ENCODE results near the gene ADGRD1. TPM values are rescaled to one million over a fixed set of nuclear protein-coding genes. Genes with fewer than 3 reads are reported as not detected.
"Not testable (repeated sequence)": the region's sequence is repeated elsewhere in the genome, so short reads cannot be mapped to it uniquely, and the experiment has no call there.

ADGRD1 gene
- polyA plus RNA-seq, 4 donors = 15.4 to 74.1 (median 18.7) TPM

DNA sequence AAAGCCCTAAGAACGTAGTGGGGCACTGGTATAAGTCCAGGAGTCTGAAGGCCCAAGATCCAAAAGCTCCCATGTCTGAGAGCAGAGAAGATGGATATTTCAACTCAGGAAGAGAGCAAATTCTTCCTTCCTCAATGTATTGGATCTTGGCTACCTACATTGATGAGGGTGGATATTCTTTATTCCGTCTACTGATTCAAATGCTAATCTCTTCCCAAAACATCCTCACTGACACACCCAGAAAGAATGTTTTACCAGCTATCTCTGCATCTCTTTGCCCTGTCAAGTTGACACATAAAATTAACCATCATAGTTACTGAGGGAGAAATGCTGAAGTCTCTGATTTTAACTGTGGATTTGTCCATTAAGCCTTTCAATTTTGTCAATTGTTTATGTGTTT lies 16.6 kb upstream of the ADGRD1 start:
- DNase-seq (ENCODE audit: low read depth in 4 of 4, low spot score in 3 of 4) = no peak

- not testable (repeated sequence) for DNase-seq (ENCODE audit: low read depth in 4 of 4, low spot score in 3 of 4)
Measured at GRCh38 chr12:130937546-130937945, 16.2 kb upstream of the ADGRD1 start.

GRCh38 chr12:130938186-130938585 lies 15.5 kb upstream of the ADGRD1 start:
- no peak for DNase-seq (ENCODE audit: low read depth in 4 of 4, low spot score in 3 of 4)

DNA sequence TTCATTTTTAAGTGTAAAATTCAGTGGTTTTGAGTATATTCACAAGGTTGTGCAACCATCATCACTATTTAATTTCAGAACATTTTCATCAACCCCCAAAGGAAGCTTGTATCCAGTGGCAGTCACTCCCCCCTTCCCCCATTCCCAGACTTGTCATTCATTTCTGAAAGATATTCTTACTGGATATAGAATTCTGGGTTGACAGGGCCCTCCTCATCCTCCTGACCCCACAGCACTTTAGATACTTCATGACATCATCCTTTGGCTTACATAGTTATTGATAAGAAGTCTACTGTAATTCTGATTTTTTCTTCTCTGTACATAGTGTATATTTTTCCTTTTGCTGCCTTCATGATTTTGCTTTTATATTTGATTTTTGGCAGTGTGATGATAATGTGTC lies 8.8 kb upstream of the ADGRD1 start:
- no peak for DNase-seq (ENCODE audit: low read depth in 4 of 4, low spot score in 3 of 4)

- DNase-seq (ENCODE audit: low read depth in 4 of 4, low spot score in 3 of 4) = no peak
Measured at GRCh38 chr12:130945786-130946492, 7.8 kb upstream of the ADGRD1 start.

DNA sequence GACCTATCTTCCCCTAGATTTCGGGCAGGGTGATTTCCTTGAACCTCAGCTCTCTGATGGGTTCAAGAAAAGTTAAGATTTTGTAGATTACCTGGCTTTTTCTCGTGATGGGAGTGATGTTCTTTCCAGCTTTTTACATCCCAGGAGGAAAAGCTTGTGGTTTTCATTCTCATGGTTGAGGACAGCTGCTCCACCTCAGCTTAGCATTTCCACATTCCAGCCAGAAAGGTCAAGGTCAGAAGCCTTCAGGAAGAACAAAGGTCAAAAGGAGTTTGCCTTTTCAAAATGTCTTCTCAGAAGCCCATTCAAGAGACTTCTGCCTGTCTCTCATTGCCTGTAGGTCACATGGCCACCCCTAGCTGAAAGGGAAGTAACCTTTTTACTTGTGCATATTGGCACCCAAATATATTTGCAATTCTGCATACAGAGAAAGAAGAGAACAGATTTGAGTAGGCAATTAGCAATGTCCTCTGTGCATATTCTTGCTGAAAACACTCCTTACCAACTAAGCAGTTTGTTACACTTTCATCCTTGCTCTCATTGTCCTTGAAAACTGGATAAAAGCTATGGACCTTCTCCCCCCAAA lies 6.6 kb upstream of the ADGRD1 start:
- DNase-seq (ENCODE audit: low read depth in 4 of 4, low spot score in 3 of 4) = no peak

DNA sequence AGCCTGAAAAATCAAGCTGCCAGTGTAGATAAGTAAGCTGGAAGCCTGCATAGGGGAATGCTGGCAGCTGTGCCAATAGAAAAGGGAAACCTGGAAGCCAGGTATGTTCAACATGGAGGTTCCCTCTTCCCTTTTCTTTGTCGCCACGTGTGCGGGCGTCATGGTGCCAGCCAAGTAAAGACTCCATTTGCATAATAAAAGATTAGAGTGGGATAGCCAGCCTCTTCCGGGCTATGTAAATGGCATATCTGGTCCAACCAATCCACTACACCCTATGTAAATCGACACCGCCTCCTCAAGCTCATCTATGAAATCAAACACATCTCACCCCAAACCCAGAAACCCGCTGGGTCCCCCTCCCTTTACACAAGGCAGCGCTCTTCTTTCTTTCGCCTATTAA lies 5.6 kb upstream of the ADGRD1 start:
- no peak for DNase-seq (ENCODE audit: low read depth in 4 of 4, low spot score in 3 of 4)

DNA sequence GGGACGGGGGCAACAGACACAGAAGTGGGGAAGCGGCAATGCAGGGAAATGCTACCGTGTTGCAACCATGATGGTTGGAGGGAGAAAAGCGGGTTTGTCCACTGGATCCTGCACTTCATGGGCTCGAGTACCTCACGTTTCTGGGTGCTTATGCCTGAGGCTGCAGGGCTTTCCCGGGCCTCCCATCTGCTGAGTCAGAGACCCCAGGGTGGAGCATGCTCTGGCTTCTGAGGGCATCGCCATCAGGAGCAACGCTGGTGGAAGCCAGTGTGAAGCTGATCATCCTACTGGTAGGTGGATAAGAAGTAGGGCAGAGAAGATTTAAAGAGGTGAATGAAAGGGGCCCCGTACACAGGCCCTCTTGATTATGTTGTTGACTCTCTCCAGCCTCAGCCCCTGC lies 5.0 kb upstream of the ADGRD1 start:
- DNase-seq (ENCODE audit: low read depth in 4 of 4, low spot score in 3 of 4) = no peak

GRCh38 chr12:130949806-130950205 lies 3.9 kb upstream of the ADGRD1 start:
- no peak for DNase-seq (ENCODE audit: low read depth in 4 of 4, low spot score in 3 of 4)

GRCh38 chr12:130951636-130952035 lies 2.1 kb upstream of the ADGRD1 start:
- DNase-seq (ENCODE audit: low read depth in 4 of 4, low spot score in 3 of 4) = no peak

GRCh38 chr12:130952171-130952954 lies 1.3 kb upstream of the ADGRD1 start:
- no peak for DNase-seq (ENCODE audit: low read depth in 4 of 4, low spot score in 3 of 4)

DNA sequence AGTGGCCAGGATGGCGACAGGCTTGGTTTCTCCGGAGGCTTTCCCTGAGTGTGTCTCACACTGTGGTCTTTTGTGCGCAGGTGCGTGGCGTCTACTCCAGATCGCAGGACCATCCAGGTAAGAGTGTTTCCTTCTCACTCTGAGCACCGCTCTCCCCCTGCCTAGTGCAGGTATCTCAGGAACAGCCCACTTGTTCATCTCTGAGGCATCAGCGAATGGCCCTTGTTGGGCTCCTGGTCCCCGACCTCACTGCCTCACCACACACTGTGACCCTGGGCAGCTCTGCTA lies 781 bp downstream of the ADGRD1 start:
- DNase-seq (ENCODE audit: low read depth in 4 of 4, low spot score in 3 of 4) = no peak

DNA sequence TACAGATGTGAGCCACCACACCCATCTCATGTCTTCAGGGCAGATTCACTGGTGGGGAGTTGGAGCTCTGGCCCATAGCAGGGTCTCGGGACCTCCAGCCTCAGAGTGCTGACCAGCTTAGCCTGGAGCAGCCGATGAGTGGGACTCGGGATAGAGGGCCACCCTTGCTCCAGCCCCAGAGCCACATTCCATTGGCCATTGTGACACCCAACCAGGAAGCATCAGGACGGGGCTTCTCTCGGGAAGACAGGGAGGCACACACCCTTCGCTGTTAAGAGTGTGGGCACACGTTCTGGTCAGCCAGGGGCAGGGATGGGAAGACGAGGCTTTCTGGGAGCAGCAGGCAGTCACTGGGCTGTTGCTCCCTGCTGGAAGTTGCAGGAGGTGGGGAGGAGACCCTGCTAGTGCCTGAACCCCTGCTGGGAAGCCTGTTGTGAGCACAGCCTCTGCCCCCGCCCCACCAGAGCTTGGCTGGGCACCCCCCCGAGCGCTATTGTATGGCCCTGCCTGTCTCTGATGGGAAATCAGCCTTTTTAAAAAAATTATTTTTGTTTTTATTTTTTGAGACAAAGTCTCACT lies 1.6 kb downstream of the ADGRD1 start:
- DNase-seq (ENCODE audit: low read depth in 4 of 4, low spot score in 3 of 4) = no peak

- DNase-seq (ENCODE audit: low read depth in 4 of 4, low spot score in 3 of 4) = no peak
Measured at GRCh38 chr12:130956009-130956408, 2.3 kb downstream of the ADGRD1 start.

DNA sequence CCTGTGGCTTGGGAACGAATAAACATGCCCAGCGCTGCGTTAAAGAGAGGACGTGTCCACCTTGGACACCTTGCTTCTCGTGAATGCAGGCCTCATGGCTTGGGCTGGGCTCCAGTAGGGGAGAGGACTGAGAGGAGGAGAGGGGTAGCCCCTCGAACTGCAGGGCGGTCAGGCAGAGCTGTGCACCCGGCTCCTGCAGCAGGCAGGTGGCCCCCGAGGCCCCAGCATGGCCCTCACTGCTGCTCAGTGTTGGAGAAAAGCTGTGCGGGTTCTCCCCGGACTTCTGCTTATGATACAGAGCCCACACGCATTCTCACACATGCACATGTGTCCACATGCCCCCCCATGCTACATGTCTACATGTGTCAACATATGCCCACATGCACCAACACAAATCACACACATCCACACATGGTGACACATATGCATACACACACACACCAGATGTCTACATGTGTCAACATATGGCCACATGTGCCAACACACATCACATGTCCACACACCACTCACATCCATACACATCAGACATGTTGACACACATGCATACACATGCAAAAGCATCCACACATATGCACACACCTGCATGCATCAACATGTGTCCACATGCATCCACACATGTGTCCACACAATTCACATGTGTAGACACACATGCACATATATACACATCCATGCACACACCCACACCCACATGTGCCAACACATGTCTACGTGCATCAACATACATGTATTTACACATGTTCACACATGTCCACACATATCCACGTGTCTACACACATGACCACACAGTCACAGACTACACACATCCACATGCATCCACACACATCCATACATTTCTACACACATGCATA lies 3.0 kb downstream of the ADGRD1 start:
- DNase-seq (ENCODE audit: low read depth in 4 of 4, low spot score in 3 of 4) = no peak

- no peak for DNase-seq (ENCODE audit: low read depth in 4 of 4, low spot score in 3 of 4)
Measured at GRCh38 chr12:130957304-130957621, 3.6 kb downstream of the ADGRD1 start.

- no peak for DNase-seq (ENCODE audit: low read depth in 4 of 4, low spot score in 3 of 4)
Measured at GRCh38 chr12:130958557-130959140, 4.9 kb downstream of the ADGRD1 start.

DNA sequence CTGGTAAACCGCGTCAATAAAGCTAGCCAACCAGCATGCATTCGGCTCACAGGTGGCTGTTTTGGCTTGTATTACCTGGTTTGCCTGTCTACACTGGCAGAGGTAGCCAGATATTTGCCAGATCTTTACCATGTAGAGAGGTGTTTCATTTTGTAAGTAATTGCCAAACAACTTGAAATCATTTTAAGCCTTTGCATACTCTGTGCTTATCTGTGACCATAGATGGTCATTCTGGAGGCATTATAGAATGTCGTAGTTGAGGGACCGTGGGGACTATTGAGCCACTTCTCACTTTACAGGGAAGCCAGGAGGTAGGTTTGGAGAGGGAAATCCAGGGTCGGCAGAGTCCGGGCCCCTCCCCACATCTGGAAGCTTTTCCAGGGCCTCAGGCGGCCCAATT lies 5.9 kb downstream of the ADGRD1 start:
- no peak for DNase-seq (ENCODE audit: low read depth in 4 of 4, low spot score in 3 of 4)

DNA sequence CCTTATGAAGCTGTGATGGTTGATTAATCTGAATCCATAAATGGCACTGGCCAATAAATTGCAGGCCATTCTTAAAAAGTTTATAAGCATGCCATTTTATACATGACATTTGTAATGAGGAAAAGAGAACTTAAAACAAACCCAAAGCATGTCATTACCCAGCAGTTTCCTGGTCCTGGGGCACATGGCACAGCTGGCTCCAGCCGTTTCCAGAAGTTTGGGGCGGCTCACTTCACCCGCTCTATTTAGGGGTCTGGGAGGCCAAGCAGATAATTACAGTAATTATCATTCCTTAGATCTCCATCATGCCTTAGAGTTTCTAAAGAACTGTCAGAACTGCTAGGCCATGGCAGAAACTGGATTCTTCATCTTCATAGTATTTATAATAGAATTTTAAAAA lies 6.4 kb downstream of the ADGRD1 start:
- no peak for DNase-seq (ENCODE audit: low read depth in 4 of 4, low spot score in 3 of 4)

DNA sequence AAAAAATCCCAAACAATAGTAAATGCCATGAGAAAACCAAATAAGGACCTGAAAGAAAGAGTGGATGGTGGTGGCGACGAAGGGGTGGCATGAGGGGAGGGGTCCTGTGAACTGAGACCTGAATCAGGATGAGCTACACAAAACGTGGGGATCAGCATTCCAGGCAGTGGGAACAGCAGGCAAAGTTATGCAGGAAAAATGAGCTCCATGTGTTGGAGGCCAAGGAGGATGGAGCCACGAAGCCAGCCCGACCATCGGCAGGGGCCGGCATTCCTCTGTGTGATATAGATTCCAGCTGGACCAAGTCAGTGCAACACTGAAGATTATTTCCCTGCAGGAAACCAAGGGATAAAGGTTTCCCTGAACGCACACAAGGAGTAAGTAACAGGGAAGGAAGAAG lies 7.1 kb downstream of the ADGRD1 start:
- no peak for DNase-seq (ENCODE audit: low read depth in 4 of 4, low spot score in 3 of 4)

Measured in left renal pelvis (tissue), 4 donors.